ENCODE results near the gene CAMTA1. TPM values are rescaled to one million over a fixed set of nuclear protein-coding genes. Genes with fewer than 3 reads are reported as not detected.

CAMTA1 gene
- total RNA-seq, 1 experiment from 2014 or later = 82.2 TPM

DNA sequence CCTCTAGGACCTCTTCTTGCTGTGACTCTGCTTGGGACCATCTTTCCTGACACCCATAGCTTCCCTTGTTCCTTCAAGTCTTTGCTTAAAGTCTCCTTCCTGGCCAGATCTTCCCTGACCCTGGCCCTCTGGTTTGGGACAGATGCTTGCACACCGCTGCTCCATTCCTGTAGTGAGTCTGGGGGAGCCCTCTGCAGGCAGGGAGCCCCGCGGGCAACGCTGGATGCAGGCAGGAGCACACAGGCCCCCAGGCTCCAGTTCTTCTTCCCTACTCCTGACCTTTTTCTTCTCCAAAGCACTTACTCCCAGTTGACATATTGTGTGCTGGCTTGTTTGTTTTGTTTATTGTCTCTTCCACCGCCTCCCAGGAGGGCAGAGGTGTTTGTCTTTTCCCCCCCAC, 413.4 kb downstream of the CAMTA1 start:
- ATAC-seq = no peak

DNA sequence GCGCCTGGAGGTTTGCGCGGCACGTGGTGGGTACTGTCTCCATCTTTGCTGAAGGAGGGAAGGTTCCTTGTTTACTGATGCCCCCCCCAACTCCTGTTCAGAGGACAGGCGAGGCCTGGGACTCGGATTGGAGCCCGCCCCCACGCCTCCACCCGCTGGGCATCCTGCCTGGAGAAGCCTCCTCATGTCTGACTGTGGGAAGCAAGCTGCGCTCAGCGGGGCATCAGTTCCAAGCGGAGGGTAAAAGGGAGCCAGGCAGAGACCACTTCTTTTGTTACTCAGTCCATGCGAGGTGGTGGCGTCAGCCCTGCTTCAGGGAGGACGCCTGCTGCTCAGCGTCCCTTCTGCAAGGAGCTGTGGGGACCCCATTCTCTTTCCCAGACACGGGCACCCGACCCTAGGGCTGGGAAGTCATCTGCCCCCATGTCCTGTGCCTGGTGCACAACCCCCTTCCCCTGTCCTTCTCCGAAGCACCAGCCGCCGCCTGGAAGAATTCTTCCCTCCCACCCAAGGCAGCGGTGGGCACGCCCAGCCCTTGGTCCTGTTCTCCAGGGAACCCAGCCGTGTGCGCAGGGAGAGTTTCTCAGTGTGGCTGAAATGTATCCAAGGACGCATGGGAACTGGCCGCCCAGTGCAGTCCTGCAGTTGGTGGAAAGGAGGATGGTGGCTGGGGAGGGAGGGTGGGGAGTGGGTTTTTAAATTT, 414.0 kb downstream of the CAMTA1 start:
- ATAC-seq (no peak), DNase-seq (ENCODE audit: low read depth, low spot score) (no peak)
- ChIA-PET CTCF (no interaction called here), POLR2A (no interaction called here)
- no peaks in the 10 kb centered on the region for H3K4me1 ChIP-seq (ENCODE audit: control insufficient read depth, insufficient read depth, low read length)
- H3K27me3 ChIP-seq (ENCODE audit: control insufficient read depth, insufficient read depth, low read length) = no peaks in the 10 kb centered on the region; the same call in 1 of the 2 replicates
- intact Hi-C loops (cut with micrococcal nuclease; ENCODE audit: unreplicated experiment) (no loop called here), in situ Hi-C loops (cut with HindIII; ENCODE audit: low pct_unique_long_range_greater_than_20kb, low sequenced_read_pairs) (no loop called here)
- no peaks in the 10 kb centered on the region for H3K9me3 ChIP-seq (ENCODE audit: control insufficient read depth, insufficient read depth, low read depth, low read length)
- TF ChIP-seq POLR2AphosphoS5 (IDR thresholded peaks at IDR 0.05; ENCODE audit: low read depth, low read length) (no peak), CTCF (IDR thresholded peaks at IDR 0.05) (no peak), SIN3A (IDR thresholded peaks at IDR 0.05; ENCODE audit: borderline replicate concordance, insufficient read depth, low read depth, low read length) (no peak), REST (IDR thresholded peaks at IDR 0.05; ENCODE audit: insufficient read depth in 1 of 2, low read depth in 2 of 2, low read length in 1 of 2) (no peak), TCF7L2 (IDR thresholded peaks at IDR 0.05; ENCODE audit: low read depth, low read length) (no peak)
- no peaks in the 10 kb centered on the region for H3K36me3 ChIP-seq (ENCODE audit: control insufficient read depth, insufficient read depth, low read length)
- no peak overlapping the region for H3K27ac ChIP-seq (ENCODE audit: low read length)
- no TSS peak for BruUV-seq (replicated peaks)
- no peak overlapping the region for H3K4me3 ChIP-seq (ENCODE audit: low read depth in 2 of 2, low read length in 2 of 2)

More for the DNA sequence above, 413.4 kb downstream of the CAMTA1 start:
- Histone ChIP-seq H3K4me1 (ENCODE audit: control insufficient read depth, insufficient read depth, low read length) (no peaks in the 10 kb centered on the region), H3K4me3 (ENCODE audit: low read depth in 2 of 2, low read length in 2 of 2) (no peak overlapping the region), H3K9me3 (ENCODE audit: control insufficient read depth, insufficient read depth, low read depth, low read length) (no peaks in the 10 kb centered on the region), H3K36me3 (ENCODE audit: control insufficient read depth, insufficient read depth, low read length) (no peaks in the 10 kb centered on the region), H3K27ac (ENCODE audit: low read length) (no peak overlapping the region), H3K27me3 (ENCODE audit: control insufficient read depth, insufficient read depth, low read length) (no peaks in the 10 kb centered on the region; the same call in 1 of the 2 replicates)
- BruUV-seq (replicated peaks) = no TSS peak
- in situ Hi-C loops (cut with HindIII; ENCODE audit: low pct_unique_long_range_greater_than_20kb, low sequenced_read_pairs) = no loop called here
- TF ChIP-seq TCF7L2 (IDR thresholded peaks at IDR 0.05; ENCODE audit: low read depth, low read length) (no peak), REST (IDR thresholded peaks at IDR 0.05; ENCODE audit: insufficient read depth in 1 of 2, low read depth in 2 of 2, low read length in 1 of 2) (no peak), CTCF (IDR thresholded peaks at IDR 0.05) (no peak), SIN3A (IDR thresholded peaks at IDR 0.05; ENCODE audit: borderline replicate concordance, insufficient read depth, low read depth, low read length) (no peak)
- intact Hi-C loops (cut with micrococcal nuclease; ENCODE audit: unreplicated experiment) = no loop called here
- POLR2A ChIA-PET = interaction anchor here (0.6 kb wide), 1 partner anchor 231 kb away, joined by 4 read pairs; no protein-coding TSS in a partner anchor
- CTCF ChIA-PET = no interaction called here
- DNase-seq (ENCODE audit: low read depth, low spot score) = no peak
